HG03066 (cell line): ENCODE results near the gene IGDCC3.
A peak's percentile ranks its signal among the peaks of the same experiment; 100 is the strongest.

Experiments
- ATAC-seq: cut with Tn5 transposase; IDR thresholded peaks from one replicate; pipeline ENCODE4 v1.9.1; 2021; ENCODE audit warnings: low read depth; ENCODE audit not compliant: unreplicated experiment

IGDCC3 gene

GRCh38 chr15:65330934-65331645, 46.7 kb downstream of the IGDCC3 start:
- no peak for ATAC-seq

GRCh38 chr15:65329984-65330735, 47.6 kb downstream of the IGDCC3 start:
- no peak for ATAC-seq

DNA sequence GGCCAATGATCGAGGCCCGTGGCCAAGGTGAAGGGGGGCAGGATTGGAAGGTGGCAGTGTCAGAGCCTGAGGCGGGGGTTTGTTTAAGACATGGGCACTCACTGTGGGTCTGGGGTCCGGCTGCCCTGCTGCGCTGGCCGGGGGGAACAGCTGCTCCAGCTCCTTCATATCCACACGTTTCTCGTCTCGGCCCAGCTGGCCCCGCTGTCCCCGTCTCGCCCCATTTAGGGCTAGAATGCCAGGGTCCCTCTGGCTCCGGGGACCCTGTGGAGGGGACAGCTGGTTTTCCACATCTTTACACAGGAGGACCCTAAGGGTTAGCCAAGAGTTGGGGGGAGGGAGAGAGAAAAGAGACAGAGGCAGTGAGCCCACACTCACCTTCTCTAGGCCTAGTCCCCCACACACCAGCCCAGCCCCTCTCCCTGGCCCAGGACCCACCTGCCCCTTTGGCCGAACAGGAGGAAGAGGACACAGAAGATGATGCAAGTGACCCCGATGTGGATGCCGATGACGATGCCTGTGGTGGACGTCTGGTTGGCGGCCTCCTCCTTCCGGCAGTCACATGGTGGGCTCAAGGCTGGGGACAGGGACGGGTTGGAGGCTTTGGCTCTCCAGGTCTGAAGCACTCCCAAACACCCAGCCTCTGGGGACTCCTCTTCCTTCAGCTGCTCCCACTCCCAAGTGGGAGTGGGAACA, 48.4 kb downstream of the IGDCC3 start:
- no peak for ATAC-seq

- ATAC-seq, result no peak
These were observed 49.1 kb downstream of the IGDCC3 start for GRCh38 chr15:65328506-65329287.

DNA sequence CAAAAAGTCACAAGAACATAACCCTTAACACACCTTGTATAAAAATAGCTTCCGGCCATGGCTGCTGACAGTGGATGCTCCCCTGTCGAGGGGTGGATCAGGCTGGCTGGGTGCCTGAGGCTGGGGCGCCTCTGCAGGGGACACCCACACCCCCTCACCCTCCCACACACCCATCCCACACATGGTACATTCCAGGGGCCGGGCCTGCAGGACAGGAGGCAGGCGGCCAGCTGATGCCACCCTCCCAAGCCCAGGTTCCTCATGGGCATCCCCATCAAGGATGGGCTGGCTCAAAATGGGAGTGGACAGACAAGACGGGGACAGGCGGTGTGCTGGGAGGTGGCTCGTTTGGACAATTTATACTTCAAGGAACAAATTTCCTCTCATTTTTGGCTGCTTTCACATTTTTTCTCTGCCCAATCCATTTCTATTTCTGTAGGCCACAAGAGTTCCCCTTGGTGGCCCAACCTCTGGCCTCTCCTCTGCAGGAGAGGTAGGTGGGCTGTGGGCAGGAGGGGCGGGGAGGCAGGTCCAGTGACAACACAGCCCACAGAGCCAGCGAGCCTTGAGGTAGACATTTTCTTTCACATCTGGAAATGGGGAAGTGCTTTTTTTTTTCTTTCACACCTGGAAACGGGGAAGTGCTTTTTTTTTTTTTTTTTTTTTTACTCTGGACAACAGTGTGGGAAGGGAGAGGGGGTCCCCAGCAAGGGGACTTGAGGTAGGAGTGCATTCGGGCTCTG, 50.0 kb downstream of the IGDCC3 start:
- ATAC-seq, result no peak

DNA sequence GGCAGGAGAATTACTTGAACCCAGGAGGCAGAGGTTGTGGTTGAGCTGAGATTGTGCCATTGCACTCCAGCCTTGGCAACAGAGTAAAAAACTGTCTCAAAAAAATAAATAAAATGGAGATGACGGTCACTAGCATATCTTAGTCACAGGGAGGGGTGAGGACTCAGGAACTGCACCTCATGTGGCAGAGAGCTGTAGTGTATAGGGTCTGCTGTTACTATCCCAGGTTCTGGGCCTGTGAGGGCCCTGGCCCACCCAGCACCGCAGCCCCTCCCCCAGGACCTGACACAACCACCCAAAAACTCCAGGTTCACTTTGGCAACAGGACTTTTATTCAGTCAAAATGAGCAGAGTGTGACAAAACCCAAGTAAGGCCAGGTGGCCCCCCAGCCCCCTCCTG, 51.0 kb downstream of the IGDCC3 start:
- ATAC-seq, result no peak

DNA sequence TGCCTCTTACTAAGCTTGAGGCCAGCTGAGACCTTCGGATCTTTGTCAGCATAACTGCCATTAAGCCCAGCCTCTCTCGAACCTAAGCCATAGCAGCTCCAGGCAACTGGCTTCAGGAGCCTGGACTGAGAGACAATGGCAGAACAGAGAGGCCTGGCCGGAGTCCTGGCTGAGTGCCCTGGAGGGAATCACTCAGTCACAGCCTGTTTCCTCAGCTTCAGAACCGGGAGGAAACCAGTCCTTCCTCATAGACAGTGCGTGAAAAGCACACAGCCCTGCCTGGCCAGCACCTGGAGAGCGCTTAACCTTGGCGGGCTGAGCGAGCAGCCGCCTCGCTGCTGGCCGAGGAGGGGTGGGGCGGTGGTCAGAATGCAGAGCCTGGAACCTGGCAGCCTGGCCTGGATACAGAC, 51.7 kb downstream of the IGDCC3 start:
- no peak for ATAC-seq

GRCh38 chr15:65323071-65323511, 54.7 kb downstream of the IGDCC3 start:
- no peak for ATAC-seq

DNA sequence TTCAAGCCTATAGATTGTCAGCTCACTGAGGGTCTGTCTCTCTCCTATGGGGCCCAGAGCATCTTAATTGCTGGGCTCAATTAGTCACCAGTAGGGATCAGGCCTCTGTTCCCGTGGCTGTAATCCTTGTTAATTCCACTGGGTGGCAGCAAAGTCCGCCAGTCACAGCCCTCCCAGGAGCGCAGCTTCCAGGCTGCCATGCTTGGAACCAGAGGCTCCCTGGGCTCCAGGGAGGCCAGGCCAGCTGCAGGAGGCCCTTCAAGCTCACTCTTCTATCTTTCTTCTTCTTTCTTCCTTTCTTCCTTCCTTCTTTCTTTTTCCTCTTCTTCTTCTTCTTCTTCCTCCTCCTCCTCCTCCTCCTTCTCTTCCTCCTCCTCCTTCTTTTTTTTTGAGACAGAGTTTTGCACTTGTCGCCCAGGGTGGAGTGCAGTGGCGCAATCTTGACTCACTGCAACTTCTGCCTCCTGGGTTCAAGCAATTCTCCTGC, 58.9 kb downstream of the IGDCC3 start:
- no peak for ATAC-seq

- no peak for ATAC-seq
These were observed 65.3 kb downstream of the IGDCC3 start for GRCh38 chr15:65312400-65312916.

DNA sequence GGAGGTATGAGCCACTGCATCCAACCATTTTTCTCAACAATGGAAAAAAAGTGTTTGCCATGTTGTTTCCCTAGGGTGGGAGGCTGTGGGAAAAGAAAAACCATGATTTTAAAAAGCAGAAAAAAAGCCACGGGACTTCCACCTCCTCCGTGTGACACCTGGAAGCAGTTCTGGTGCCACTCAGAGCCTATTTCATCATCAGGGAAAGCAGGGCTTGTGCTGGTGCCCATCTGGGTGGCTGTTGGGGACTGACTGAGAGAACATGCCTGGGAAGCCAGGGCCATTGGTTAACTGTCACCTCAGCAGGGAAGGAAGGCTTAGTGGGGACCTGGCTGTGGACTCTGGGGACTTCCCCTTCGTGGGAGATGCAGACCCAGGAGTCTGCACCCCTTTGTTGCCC, 66.0 kb downstream of the IGDCC3 start:
- no peak for ATAC-seq

DNA sequence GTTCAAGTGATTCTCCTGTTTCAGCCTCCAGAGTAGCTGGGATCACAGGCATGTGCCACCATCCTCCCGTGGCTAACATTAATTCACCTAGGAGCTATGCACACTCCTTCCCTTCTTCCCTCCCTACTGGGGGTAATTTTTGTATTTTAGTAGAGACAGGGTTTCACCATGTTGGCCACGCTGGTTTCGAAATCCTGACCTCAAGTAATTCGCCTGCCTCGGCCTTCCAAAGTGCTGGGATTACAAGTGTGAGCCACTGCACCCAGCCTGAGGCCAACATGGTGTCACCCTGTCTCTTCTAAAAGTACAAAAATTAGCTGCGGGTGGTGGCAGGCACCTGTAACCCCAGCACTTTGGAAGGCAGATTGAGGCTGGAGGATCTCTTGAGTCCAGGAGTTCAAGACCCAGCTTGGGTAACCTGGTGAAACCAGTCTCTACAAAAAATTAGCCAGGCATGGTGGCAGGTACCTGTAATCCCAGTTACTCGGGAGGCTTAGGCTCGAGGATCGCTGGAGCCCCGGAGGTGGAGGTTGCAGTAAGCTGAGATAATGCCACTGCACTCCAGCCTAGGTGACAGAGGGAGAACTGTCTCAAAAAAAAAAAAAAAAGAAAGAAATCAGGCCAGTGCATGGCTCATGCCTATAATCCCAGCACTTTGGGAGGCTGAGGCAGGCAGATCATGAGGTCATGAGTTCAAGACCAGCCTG, 67.2 kb downstream of the IGDCC3 start:
- no peak for ATAC-seq

DNA sequence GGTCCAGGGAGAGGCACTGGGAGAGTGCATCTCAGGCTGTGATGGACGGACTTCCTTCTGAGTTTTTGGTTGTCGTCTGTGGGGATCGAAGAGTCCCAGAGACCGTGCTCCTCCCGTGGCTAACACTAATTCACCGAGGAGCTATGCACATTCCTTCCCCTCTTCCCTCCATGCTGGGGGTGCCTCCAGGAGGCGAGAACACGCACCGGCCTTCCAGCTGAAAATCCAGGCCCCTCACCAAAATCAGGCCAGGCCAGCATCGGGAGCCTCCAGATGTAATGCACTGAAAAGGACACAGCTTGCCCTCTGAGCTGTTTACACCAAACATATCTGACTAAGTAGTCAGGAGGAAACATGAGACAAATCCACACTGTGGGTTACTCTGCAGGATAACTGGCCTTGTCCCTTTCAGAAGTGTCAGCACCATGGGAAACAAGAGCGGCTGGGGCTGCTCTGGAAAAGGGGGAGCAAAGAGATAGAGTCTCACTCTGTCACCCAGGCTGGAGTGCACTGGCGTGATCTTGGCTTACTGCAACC, 67.9 kb downstream of the IGDCC3 start:
- no peak for ATAC-seq

DNA sequence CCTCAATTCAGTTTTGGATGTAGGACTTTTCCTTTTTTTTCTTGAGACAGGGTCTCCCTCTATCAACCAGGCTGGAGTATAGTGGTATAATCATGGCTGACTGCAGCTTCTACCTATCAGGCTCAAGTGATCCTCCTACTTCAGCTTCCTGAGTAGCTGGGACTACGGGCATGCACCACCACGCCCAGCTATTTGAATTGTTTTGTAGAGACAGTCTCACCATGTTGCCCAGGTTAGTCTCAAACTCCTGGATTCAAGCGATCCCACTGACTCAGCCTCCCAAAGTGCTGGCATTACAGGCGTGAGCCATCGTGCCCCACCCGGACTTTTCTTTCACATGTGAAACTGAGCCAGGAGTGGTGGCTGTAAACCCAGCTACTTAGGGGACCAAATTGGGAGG, 69.8 kb downstream of the IGDCC3 start:
- no peak for ATAC-seq

DNA sequence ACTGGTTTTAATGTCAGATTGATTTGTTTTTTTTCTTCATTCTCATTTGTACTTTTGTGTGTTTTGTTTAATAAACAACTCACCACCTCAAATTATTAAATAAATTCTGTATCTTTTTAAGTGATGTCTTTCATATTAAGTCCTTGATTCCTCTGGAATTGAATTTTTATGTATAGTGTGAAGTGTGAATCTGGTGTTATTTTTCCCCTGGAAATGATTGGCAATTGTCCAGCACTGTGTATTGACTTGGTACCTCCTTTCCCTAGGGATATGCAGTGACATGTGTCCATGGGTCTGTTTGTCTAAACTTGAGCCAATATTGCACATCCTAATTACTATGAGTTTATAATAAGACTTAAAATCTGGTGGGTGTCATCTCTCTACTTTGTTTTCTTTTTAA, 71.3 kb downstream of the IGDCC3 start:
- no peak for ATAC-seq

DNA sequence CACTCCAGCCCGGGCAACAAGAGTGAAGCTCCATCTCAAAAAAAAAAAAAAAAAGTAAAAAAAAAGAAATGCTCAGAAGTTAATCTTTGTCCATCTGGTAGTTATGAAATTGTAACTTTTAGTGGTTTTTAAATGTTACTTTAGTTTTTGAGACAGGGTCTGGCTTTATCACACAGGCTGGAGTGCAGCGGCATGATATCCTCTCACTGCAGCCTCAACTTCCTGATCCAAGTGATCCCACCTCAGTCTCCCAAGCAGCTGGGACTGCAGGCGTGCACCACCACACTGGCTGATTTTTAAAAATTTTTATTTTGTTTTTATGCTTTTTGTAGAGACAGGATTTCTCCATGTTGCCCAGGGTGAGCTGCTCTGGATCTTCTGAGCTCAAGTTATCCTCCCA, 72.0 kb downstream of the IGDCC3 start:
- ATAC-seq, result no peak

DNA sequence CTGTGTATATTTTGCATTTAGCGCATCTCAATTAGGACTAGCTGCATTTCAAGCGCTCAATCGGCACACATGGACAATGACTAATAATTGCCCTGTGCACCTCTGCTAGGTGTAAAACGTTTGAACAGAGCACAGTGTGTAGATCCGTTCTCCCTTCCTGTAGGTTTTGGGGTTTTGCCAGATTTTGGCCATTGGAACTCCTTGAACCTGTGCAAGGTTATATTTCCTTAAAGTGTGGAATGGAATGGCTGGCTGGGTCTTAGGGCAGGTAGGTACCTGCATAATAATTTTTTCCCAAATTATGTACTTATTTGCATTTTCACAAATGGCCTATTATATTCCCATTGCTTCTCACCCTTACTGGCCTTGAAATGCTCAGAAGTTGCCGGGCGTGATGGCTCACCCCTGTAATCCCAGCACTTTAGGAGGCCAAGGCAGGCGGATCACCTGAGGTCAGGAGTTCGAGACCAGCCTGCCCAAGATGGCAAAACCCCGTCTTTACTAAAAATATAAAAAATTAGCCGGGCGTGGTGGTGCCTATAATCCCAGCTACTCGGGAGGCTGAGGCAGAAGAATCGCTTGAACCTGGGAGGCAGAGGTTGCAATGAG, 72.5 kb downstream of the IGDCC3 start:
- ATAC-seq, result no peak

GRCh38 chr15:65304381-65305149, 73.2 kb downstream of the IGDCC3 start, which contains the start of gene RNU5B-1:
Gene RNU5B-1 (plus strand): TSS chr15:65304677.
- peak; percentile 68 for ATAC-seq
